Measurements from ENCODE around the gene P2RY2. TPM values are rescaled to one million over a fixed set of nuclear protein-coding genes. Genes with fewer than 3 reads are reported as not detected.

Gene P2RY2
- total RNA-seq, 4 donors from 2014 or later: 0.17 to 0.57 TPM; not detected in 2

DNA sequence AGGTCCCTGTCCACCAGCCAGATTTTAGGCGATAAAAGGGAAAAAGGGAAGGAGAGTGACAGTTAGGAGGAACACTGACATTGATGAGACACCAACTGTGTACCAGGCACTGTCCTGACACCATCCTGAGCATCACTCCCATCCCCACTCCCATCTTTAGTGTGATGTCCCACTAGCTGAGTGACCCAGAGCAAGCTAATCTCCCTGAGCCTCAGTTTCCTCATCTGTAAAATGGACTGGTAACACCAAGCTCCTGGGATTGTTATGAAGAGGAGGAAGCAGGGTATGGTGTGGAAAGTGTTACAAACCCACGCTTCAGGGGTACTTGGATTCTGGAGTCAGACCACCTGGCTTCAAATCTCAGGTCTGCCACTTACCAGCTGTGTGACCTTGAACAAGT lies 45.6 kb downstream of the P2RY2 start:
- TF ChIP-seq, protein P1, sequence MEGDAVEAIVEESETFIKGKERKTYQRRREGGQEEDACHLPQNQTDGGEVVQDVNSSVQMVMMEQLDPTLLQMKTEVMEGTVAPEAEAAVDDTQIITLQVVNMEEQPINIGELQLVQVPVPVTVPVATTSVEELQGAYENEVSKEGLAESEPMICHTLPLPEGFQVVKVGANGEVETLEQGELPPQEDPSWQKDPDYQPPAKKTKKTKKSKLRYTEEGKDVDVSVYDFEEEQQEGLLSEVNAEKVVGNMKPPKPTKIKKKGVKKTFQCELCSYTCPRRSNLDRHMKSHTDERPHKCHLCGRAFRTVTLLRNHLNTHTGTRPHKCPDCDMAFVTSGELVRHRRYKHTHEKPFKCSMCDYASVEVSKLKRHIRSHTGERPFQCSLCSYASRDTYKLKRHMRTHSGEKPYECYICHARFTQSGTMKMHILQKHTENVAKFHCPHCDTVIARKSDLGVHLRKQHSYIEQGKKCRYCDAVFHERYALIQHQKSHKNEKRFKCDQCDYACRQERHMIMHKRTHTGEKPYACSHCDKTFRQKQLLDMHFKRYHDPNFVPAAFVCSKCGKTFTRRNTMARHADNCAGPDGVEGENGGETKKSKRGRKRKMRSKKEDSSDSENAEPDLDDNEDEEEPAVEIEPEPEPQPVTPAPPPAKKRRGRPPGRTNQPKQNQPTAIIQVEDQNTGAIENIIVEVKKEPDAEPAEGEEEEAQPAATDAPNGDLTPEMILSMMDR (IDR thresholded peaks at IDR 0.05; ENCODE audit: low read depth): no peak

DNA sequence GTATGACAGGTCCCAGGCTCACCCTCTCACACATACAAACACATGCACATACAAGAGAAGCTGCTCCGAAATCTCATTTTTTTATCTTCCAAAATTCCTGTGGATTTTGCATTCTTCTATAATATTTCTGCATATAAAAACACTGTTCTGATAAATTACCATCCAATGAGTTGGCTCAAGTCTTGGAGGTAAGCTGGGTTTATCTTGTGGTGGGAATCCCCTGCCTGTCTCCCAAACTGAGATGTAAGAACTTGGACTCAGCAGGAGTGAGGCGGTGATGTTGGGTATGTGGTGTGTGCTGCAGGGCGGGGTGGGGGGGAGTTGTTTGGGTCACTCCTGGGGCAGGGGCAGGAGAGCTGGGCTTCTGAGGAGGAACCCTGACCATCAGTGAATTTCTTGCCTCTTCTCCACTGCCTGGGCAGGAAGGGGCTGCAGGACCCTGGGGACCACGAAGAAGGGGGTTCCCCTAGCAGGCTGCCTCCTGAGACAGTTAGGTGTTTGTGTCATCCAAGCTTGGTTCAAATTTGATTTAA lies 47.3 kb downstream of the P2RY2 start:
- TF ChIP-seq, protein P1 (IDR thresholded peaks at IDR 0.05; ENCODE audit: low read depth): no peak

DNA sequence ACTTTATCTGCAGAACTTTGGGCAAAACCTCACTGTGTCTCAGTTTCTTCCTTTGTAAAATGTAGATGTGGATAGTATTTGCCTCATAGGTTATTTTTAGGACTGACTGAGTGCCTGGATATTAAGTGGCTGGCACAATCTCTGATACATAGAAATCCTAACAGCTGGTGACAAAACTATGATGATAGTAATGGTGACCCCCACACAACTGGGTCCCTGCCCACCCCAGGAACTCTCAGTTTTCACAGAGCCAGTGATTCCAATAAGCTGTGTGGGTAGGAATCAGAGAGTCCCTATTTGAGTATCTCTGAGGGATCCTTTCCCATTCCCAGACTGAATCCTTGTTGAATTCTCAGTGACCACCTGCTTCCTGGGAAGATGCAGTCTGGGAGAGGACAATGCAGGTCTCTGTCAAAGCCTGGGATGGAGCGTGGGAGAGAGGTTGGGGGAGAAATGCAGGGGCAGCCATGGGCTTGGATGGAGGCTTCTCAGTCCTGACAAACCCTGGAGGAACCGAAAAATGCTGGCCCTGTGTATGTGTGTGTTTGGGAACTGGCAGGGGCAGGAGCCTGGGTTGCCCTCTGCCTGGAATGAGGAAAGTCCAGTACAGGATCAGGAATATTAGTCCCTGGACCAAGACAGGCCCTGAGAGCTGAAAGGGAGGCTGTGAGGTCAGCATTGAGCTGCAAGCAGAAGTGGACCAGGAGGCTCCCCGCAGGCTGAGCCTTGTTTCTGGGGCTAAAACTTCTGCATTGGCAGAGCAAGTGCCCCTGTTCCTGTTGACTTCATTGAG lies 48.0 kb downstream of the P2RY2 start:
- TF ChIP-seq, protein P1 (IDR thresholded peaks at IDR 0.05; ENCODE audit: low read depth): no peak

DNA sequence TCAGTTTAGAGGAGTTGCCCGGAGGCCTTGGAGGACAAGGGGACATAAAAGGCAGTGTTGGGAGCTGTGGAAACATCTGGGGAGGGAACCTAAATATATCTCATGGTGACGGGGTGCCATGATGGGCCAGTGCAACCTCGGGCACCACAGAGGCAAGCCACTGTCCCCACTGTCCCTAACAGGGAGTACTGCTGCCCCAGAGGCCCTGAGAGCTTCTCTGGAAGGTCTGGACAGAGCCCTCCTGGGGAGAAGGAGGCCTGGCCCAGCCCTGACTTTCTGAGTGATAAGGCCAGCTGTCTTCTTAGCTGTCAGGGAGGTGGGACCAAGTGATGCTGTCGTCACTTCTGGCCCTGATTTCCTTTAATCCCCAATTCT lies 48.6 kb downstream of the P2RY2 start:
- TF ChIP-seq, protein P1 (IDR thresholded peaks at IDR 0.05; ENCODE audit: low read depth): no peak

DNA sequence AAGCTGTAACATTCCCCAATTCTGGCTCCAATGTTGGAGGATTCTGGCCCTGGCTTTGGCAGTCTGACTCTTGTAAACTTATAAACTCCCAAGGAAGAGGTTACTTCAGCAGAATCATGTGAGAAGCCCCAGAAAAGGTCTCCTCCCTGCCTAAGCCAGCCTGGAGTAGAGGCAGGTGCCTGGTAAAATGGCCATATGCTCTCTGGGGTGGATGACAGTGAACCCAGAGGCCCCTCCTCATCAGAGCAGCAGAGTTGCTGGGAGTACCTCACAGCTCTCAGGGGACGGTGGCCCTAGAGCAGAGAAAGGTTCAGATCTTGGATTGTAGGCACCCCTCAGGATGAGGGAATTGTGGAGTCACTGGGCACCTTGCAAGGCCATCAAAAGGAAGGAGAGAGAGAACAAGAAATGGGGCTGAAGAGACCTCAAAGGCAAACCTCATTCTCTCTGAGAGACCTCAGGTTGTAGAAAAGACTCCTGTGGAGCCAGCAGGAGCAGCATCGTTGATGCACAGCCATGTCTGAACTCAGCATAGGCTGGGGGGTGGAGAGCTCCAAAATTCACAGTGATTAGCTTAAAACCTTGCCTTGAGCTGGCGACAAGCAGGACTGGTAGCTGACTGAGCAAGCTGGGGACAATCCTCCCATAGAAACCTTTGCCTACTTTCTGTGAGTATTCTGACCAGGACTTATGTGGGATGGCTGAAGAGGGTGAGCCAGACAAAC lies 49.2 kb downstream of the P2RY2 start:
- TF ChIP-seq, protein P1 (IDR thresholded peaks at IDR 0.05; ENCODE audit: low read depth): no peak

DNA sequence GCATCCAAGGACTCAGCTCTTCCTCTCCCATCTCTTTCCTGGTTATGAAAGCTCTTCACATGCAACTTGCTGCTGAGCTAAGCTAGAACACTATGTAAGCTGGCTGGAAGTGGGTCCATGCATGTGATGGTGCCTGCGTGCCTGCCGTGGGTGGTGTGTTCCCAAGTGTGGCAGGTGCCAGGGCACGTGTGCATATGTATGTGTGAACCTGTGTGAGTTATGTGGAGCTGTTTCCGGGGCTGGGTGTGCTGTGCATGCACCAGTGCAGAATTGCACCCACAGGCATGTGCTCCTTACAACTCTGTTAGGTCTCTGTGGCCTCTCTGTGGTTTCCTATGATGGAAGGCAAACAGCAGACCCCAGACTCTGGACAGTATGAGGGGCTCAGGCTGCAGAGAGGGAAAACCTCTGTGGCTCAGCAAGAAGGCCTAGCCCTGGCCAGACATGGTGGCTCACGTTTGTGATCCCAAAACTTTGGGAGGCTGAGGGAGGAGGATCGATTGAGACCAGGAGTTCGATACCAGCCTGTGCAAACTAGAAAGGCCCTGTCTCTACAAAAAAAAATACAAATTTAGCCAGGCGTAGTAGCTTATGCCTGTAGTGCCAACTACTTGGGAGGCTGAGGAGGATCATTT lies 49.9 kb downstream of the P2RY2 start:
- TF ChIP-seq, protein P1 (IDR thresholded peaks at IDR 0.05; ENCODE audit: low read depth): no peak
